Upper lobe of left lung (tissue), 4 donors: ENCODE measurements around the gene HACD3.

Experiments used
- EP300 ChIP-seq, 4 donors: sonication (generic); formaldehyde crosslinking; IDR thresholded peaks; one replicate each; pipeline ENCODE4 v1.5.1; 2017; ENCODE audit warnings: antibody characterized with exemption in 4 of 4, control low read depth in 2 of 4
- POLR2A ChIP-seq, 4 donors: fragments of 450-650 bp; IDR thresholded peaks; one replicate each; pipeline ENCODE4 v1.5.1; 2016 to 2017; ENCODE audit warnings: antibody characterized with exemption in 4 of 4, mild to moderate bottlenecking in 2 of 4
- POLR2AphosphoS5 ChIP-seq, 2 donors: sonication (generic); formaldehyde crosslinking; IDR thresholded peaks; one replicate each; pipeline ENCODE4 v1.5.1; 2017; ENCODE audit warnings: antibody characterized with exemption in 2 of 2
- TF ChIP-seq, protein P1 (sequence below), 6 experiments: fragments of 450-650 bp in 4 of 6; fragments of 200-600 bp in 2 of 6; sonication (generic) in 2 of 6; IDR thresholded peaks; one replicate each; pipeline ENCODE4 v1.5.1; 2016 to 2019; ENCODE audit warnings: antibody characterized with exemption in 6 of 6

DNA sequence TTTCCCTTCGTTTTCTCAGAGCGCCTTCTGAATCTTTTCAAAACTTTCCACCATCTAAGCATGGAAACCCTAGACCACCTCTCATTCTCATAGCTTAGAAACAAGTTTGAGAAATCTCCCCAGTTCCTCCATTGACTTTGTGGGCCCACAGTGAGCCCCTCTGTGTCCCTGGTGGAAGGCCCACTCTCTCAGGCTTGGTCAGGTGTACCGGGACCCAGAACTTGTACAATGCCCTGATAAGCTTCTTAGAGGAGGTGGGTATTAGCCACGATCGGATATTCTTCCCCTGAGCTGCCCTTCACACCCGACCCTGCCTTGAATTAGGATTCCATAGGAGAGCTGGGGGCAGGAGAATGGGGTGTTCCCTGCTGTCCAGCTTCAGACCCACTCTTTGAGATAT lies 91.4 kb downstream of the HACD3 start, which contains the start of gene SLC24A1:
- TF ChIP-seq, protein P1, sequence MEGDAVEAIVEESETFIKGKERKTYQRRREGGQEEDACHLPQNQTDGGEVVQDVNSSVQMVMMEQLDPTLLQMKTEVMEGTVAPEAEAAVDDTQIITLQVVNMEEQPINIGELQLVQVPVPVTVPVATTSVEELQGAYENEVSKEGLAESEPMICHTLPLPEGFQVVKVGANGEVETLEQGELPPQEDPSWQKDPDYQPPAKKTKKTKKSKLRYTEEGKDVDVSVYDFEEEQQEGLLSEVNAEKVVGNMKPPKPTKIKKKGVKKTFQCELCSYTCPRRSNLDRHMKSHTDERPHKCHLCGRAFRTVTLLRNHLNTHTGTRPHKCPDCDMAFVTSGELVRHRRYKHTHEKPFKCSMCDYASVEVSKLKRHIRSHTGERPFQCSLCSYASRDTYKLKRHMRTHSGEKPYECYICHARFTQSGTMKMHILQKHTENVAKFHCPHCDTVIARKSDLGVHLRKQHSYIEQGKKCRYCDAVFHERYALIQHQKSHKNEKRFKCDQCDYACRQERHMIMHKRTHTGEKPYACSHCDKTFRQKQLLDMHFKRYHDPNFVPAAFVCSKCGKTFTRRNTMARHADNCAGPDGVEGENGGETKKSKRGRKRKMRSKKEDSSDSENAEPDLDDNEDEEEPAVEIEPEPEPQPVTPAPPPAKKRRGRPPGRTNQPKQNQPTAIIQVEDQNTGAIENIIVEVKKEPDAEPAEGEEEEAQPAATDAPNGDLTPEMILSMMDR (IDR thresholded peaks at IDR 0.05): no peak
- TF ChIP-seq POLR2A (IDR thresholded peaks at IDR 0.05) (no peak), POLR2AphosphoS5 (IDR thresholded peaks at IDR 0.05) (no peak), EP300 (IDR thresholded peaks at IDR 0.05) (no peak)
